ENCODE results near the gene KLF15.

The KLF15 gene

DNA sequence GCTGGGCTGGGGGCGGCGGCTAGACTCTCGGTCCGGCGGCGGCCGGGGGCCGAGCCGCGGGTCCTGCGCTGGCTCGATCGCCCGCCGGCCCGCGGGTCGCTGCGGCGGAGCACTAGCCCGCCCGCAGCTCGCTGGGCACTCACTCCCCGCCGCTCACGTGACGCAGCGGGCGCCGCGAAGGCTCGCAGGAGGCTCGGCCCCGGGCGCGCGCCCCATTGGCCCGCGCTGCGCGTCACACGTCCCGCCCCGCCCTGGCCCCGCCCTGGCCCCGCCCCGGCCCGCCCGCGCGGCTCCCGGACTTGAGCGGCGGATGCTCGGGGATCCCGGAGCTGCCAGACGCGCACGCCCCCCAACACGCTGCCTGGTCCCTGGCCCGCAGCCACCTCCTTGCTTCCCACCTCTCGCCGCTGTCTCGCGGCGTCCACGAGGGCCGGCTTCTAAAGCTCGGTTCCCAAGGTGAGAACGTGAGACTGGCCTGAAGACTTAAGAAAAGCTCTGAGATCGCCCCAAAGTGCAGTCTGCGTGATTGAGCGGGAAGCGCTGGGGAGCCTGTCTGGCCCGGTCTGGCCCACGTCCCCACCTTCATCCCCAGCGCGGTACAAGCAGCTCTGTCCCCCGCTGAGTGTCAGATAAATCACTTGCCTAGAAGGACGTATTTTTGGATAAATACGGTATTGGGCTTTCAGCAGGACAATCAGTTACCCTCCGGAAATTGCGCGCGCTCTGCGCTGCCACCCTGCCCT lies at the start of gene KLF15:
Gene KLF15, minus strand, starts transcription at position 114 of the 743 bp plus-strand sequence. CDS start 4,486 bp downstream, outside the sequence.
- no peak for DNase-seq (ENCODE audit: low read depth)

DNA sequence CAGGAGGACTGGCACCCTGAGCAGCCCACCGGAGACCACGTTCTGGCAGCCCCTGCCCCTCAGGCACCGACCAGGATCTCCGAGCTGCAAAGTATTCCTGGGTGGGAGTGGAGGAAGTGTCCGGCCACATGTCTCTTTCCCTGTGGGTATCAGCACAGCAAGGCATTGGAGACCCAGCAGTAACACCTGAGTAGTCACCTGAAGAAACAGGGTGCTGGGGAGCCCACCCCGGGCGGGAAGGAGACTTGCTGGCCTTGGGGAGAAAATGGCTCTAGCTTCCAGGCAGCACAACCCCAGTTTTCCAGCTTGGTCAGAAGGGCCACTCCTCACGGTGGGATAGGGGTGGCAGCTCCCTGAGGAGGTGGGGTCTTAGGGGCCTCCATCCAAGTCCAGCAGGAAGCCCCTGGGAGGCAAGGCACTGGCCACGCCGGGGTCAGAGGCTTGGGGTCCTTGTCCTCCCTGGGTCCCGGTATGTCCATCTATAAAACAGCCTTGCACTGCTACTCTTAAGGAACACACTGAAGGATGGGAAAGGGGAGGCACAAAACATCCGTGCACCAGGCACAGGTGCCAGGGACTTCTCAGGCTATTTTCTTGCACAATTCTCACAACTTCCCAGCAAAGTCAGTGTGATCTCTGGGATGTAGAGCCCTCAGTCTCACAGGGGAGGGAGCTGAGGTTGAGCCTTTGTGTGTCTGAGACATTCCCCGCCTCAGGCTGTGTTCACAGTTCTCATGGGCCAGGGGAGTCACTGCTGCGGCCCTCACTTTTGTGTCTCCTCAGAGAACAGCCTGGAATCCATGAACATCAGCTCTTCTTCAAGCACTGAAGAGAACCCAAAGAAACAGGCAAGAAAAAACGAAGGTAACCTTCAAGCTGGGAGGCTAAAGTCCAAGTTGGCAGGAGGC lies 49.4 kb upstream of the KLF15 start:
- DNase-seq (ENCODE audit: low read depth), result no peak

DNA sequence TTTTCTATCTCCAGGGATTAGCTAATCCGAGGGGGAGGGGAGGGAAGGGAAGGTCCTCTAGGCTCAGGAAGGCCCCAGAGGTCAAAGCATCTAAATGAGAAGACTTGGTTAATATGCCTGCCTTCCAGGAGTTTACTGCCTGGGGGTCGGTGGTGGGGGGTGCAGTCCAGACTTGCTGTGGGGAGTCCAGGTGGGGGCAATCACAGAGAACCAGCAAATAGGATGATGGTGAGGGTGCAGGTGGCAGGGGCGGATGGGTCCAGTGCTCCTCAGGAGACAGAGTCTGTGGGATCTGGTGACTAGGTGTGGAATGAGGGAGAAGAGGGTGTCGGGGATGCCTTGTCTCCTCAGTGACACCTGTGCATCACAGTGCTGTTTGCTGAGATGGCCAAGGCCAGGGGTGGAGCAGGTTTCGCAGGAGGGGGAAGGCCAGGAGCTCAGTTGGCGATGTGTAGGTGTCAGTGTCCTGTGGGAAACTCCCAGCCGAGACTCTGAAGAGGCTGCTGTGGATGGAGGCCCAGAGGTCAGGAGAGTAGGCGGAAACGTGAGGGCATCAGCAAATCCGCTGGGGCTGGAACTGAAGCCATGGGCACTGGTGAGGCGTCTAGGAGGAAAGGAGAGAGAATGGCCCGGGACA lies 45.6 kb upstream of the KLF15 start:
- DNase-seq (ENCODE audit: low read depth), result no peak

DNA sequence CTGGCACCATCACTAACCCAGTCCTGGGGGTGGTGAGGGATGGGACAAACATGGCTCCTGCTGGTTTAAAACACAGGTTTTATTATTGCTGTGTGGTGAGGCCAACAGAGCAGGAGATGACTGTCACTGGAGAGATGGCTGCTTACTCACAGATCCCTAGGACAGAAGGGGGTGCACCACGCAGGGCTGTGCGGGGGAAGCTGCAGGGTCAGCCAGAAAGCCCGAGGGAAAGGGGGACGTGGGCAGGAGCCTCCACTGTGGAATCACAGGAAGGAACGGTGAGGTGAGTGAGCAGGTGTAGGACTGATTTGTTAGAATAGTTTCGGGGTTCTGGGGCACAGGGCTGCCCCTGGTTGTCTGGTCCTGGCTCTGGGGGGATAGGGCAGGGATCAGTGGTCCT lies 45.0 kb upstream of the KLF15 start:
- DNase-seq (ENCODE audit: low read depth), result no peak

DNA sequence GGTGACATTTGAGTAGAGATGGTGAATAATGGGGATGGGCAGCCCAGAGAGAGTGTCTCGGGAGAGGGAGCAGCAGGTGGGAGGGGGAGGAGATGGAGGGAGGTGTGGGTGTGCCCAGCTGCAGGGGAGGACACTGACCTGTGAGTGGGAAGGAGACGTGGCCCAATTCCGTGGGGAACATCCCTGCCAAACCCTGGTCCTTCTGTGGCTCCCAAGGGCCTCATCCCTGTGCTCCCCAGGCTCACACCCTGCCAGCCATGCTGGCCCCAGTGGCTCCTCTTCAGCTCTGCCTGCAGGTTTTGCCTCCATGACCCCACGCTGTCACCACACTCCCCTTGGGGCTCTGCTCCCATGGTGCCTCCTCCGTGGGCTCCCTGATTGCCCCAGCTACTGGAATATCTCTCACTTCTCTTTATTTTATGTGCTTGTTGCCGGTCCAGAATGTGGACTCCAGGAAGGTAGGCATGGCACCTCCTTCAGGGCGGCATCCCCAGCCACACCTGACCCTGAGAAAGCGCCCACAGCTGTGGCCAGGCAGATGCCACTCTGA lies 44.5 kb upstream of the KLF15 start:
- DNase-seq (ENCODE audit: low read depth), result no peak

DNA sequence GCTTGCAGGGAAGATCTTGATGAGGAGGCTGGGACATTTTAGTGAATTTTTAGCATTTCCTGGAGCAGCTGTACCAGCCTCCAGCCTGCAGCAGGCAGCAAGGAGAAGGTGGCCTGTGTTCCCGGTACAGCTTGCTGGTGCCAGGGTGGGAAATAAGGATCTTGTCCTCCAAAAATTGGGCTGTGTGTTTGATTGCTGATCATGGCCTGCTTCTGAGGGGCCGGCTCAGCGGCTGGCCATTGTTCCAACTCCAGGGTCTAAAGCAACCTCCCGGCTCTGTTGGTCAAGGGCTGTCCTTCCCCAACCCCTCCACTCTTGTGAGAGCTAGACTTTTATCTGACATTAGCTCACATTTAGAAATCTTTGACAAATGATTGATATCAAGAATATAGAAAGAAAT lies 42.5 kb upstream of the KLF15 start:
- no peak for DNase-seq (ENCODE audit: low read depth)

DNA sequence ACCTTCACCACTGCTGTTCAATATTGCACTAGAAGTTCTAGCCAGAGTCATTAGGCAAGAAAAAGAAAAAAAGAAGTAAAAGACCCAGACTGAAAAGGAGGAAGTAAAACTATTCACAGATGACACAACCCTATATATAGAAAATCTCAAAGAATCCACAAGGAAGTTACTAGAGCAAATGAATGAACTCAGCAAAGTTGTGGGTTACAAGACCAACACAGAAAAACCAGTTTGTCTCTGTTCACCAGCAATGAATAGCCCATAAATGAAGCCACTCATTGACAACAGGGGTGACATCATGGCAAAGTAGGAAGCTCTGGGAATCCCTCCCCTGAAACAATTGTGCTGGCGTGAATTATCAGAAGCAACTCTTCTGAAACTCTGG lies 42.1 kb upstream of the KLF15 start:
- DNase-seq (ENCODE audit: low read depth), result no peak

DNA sequence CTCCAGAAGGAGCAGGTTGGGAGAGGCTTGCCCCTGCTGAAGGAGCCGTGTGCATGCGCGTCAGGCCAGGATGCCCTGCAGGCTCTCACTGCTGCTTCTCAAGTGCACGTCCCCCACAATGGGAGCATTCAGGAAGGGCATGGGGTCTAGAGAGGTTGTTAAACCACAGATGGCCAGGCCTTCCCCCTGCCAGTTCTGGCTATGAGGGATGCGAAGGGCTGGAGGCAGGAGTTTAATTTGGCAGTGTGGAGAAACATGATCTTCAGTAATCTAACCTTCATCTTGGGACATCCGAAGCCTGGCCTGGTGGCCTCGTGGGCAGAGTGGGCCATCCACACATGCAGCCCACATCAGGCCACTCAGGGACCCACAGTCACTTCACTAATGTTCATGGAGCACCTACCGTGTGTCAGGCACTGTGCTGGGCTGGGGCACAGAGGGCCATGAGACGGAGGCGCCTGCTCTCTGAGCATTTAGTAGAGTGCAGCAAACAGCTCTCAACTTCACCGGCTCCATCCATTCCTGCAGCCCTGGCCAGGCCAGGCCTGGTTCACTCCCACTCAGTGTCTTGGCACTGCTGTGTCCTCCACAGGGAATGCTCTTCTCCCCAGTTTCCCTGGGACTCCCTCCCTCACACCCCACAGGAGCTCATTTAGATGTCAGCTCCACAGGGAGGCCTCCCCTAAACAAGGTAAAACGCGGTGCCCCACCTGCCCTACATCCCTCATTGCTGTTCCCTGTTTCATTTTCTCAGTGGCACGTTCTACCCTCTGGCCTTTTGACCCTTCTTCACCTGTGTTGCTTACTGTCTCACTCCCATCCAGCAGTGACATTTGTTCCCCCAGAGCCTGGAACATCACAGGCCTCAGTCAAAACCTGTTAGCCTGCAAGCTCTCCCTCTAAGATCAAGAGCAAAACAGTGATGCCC lies 41.5 kb upstream of the KLF15 start:
- DNase-seq (ENCODE audit: low read depth), result no peak

DNA sequence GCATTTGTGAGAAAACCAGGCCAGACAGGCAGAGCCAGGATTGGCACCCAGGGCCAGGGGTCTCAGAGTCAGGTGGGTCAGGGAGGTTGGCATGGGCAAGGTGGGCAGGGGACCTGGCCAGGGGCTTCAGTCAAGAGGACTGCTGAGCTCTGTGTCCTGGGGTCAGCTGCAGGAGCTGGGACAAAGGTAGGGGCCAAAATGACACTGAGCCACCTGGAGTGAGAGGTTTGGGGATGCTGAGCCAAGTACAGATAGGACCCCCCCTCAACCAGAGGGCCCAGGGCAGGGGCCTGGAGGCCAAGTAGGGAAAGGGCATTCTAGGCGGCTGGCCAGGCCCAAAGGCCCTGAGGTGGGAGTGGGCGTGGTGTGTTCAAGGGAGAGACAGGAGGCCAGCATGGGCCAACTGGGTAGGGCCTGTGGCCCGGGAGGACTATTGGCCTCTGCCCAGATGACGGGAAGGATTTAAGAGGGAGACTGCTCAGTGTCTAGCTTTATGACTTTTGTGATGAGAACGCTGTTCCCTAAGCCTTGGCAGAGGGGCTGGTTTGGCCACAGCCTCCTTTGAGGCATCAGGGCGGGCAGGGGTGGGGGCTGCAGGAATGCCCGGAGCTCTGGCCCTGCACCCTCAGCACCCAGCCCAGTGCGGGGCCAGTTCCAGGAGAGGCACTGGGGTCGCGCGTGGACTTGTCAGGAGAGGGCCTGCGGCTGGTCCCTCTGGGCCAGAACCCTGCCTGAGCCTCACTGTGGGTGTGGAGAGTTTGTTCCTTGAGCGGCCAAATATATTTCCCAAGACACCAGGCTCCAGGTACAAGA lies 40.6 kb upstream of the KLF15 start:
- no peak for DNase-seq (ENCODE audit: low read depth)

DNA sequence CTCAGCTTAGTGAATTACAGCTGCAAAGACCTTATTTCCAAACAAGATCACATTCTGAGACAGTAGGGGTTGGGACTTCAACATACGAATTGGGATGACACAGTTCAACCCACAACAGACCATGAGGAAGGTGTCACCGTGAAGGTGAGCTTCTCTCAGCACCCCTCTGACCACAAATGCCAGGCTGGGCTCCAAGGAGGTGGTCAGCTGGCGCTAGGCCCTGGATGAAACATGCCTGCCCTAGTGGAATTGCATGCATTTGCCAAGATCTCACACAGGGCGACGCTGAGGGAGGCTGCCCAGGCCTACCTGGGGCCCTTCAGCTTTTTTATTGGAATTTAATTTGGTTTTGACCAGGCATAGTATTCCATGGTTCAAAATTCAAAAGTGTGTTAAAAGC lies 39.3 kb upstream of the KLF15 start:
- DNase-seq (ENCODE audit: low read depth), result no peak

DNA sequence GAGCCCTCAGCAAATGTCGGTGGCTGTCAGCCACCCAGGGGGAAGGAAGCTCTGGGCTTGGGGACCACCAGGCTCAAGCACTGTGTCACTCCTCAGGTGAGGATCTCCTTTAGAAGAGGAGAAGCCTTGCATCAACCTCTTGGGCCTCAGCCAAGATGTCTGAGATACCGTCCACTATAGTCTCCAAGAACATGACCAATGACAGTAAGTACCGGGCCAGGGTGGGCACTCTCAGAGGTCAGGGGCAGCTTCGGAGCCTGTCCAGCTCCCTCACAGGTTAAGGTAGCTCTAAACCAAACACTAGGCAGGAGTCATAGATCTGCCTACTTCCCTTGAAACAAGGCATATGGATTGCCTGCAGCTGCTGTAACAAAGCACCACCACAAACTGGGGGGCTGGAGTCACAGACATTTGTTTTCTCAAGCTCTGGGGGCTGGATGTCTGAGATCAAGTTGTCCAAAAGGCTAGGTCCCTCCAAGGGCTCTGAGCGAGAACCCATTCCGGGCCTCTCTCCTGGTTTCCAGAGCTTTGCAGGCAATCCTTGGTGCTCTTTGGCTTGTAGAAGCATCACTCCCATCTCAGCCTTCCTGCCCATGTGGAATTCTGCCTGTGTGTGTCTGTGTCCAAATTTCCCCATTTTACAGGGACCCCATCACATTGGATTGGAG lies 38.8 kb upstream of the KLF15 start:
- DNase-seq (ENCODE audit: low read depth), result no peak

DNA sequence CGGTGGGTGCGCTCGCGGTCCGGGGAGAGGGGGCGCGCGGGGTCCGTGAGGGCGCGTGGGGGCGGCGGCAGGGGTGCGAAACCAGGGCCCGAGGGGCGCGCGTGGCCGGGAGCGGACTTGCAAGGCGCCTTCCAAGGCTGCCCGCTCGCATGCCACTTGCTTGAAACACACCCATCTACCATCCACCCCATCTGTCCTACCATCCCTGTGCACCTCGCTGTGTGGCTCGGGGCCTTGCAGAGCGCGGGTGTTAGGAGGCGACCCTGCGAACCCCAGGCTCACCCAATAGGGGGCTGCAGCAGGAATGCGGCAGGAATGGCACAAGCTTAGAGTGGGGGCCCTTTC lies 37.7 kb upstream of the KLF15 start:
- DNase-seq (ENCODE audit: low read depth), result no peak

DNA sequence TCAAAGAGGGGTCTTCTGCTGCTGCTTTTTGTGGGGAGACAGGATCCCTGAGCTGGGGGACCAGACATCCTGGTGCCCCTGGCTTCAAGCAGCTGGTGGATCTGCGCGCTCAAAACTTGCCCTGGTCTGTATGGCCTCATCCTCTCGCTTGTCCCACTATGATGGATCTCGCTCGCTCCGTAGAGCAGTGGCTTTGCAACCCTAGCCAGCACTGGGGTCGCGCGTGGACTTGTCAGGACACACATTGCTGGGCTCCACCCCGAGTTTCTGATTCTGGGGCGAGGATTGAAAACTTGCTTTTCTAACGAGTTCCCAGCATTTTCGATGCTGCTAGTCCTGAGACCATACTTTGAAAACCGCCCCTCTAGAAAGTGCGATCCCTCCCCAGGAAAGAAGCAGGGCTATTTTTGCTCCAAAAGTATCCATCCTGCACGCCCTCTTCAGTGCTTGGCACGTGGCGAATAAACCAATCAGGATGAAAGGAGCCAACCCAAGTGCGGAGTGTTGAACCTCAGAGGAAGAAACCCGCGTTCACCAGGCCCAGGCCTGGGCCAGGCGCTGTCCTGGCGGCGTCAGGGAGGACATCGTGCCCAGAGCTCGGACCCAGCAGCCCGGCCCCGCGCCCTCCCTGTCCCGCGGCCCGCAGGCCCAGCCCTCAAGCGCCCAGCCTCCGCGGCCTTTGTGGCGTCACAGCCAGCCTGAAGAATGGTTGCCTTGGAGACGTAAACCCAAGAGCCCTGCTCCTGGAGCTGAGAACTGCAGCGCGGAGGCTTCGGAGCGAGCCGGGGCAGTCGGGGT lies 37.2 kb upstream of the KLF15 start, which contains the start of gene CFAP100:
Gene CFAP100, plus strand, starts transcription at position 731 of the 798 bp plus-strand sequence. CDS start 1,092 bp downstream, outside the sequence.
- no peak for DNase-seq (ENCODE audit: low read depth)

DNA sequence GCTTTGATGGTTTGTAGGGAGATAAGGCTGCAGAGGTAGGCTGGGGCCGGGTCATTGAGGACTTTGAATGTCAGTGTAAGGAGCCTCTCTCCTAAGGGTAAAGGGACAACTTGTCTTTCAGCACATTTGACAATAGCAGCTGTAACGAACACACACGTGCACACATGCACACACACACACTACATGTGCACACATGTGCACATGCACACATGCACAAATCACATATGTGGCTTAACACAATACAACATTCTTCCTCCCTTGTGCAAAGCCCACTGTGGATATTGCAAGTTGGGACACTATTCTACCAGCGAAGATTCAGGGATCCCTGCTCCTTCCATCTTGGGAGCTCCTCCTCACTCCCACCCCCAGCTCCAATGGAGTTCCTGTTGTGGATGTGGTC lies 36.4 kb upstream of the KLF15 start:
- DNase-seq (ENCODE audit: low read depth), result no peak

DNA sequence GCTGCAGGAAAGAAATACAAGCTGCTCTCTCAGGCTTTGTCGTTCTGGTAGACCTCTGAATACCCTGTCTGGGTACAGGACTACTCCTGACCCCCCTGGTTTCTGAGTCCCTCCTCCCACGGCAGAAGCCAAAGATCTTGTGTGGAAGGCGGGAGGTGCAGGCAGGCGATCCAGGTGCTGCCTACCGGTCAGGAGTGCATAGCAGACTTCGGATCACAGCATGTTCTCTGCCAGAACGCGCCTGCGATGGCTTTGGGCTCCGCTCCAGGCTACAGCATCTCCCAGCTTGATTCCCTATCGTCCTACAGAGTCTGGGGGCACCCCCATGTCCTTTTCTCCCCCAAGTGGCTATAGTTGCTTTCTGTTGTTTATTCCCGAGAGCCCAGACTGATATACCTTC lies 35.0 kb upstream of the KLF15 start:
- DNase-seq (ENCODE audit: low read depth), result no peak

DNA sequence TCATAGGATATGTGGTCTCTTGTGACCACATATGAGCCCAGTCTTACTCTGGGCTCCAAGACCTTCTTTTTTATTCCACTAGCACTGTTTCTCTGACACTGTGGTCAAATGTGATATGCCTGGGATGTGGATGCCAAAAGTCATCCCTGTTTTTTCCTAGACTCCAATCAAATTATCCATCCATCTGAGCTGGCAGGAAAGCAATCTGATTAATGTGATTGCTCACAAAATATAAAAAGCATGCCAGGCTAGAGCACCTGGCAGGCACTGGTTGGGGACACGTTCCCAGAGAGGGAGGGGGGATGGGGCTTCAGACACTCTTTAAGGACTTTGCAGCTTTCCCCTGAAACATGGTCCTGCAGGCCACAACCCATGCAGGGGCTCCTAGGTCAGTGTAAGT lies 34.4 kb upstream of the KLF15 start:
- no peak for DNase-seq (ENCODE audit: low read depth)

DNA sequence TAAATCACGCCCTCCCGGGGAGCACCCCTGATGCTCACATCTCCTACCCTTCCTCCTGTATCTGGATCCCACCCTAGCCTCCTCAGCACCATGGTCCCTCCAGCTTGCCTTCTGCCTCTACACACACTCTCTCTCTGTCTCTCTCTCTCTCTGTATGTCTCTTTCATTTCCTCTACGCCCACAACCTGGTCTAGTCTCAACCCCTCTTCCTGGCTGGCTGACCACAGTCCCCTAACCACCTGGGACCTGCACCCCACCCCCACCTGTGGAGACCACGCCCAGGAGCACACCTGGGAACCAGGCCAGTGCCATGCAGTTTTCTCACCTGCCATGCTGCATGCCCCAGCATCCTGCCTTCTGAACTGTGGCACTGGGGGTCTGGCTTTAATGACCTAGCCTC lies 33.5 kb upstream of the KLF15 start:
- DNase-seq (ENCODE audit: low read depth), result no peak

DNA sequence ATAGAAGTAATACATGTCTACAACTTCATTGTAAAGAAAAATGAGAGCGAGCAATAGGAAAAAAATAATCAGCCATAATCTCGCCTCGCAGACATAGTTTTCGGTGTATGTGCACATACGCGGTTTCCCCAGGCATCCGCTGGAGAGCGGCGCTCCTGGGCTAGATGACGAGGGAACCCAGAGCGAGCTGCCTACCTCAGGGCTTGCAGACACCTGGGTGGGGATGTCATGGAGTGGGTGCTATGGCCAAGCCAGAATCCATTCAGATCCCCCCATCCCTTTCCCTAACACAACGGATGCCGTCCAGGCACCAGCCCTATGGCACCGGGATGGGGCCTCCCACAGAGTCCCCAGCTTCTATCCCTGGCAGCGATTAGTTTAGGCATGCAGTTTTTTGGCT lies 33.0 kb upstream of the KLF15 start:
- DNase-seq (ENCODE audit: low read depth), result no peak

DNA sequence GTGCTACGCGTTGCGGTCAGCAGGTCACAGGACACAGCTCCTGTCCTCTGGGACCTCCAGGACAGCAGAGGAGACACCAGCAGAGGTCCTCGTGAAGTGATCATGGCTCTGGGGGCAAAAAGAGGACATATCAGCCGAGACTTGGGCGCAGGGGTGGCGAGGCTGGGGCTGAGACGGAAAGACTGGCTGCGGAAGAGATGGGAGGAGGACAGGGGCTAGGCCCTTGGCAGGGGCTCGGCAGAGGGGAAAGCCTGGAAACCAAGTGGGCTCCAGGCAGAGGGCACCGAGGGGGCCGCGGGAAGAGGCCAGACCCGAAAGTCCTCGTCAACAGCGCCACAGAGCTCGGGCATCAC lies 32.6 kb upstream of the KLF15 start:
- no peak for DNase-seq (ENCODE audit: low read depth)
